IPS DF 4.7 (cell line): ENCODE data around the gene PLPP7.
"Not testable (repeated sequence)": the region's sequence is repeated elsewhere in the genome, so short reads cannot be mapped to it uniquely, and the experiment has no call there.

Experiments
- DNase-seq: peaks from one replicate; pipeline ENCODE4 v3.0.0-alpha.2; 2013; ENCODE audit warnings: low spot score; ENCODE audit errors: extremely low read depth

Gene PLPP7

GRCh38 chr9:131289301-131290035, at the start of gene PLPP7:
TSS of gene PLPP7 (plus strand) at chr9:131289723. CDS start at chr9:131289998, 275 bp downstream.
- no peak for DNase-seq

DNA sequence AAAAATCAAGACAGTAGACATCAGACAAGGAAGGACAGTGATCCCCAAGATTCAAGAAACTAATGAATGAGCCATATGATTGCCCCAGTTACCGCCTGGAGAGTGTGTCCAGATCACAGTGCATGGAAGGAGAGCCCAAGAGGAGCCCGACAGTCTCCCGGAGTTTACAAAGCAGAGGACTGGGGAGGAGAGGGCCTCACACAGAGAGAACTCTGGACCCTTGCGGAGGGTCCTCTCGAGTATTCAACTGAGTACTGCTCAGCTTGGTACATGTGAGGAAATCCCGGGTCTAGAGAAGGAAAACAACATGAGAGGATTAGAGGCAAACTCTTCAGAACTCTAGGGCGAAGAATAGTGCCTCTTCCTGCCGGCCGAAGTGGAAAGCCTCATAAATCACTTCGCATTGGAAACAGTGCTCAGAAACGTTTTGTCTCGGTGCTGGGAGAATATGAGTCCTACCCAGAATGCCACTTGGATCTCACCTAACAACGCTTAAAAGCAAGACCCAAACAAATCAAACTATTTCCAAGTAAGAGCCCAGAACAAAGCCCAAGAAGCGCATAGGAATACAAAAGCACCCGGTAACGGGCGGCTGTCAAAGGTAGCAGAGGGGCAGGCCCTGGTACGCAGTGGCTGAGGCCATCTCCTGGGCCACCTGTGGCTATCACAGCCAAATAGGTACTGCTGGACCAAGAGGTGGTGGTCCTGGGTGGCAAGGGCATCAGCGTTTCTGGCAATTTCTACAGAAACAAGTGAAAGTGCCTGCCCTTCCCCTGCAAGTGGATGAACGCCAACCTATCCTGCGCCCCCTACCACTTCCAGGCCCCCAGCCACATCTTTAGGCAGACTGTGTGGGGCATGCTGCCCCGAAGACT, 49.2 kb upstream of the PLPP7 start:
- no peak for DNase-seq

GRCh38 chr9:131244331-131244730, 45.2 kb upstream of the PLPP7 start:
- not testable (repeated sequence) for DNase-seq

- no peak for DNase-seq
Observed at GRCh38 chr9:131246618-131247017, 42.9 kb upstream of the PLPP7 start.

- no peak for DNase-seq
Observed at GRCh38 chr9:131252120-131252519, 37.4 kb upstream of the PLPP7 start.

- no peak for DNase-seq
Observed at GRCh38 chr9:131253891-131254491, 35.5 kb upstream of the PLPP7 start.

GRCh38 chr9:131254626-131255025, 34.9 kb upstream of the PLPP7 start:
- DNase-seq = no peak

DNA sequence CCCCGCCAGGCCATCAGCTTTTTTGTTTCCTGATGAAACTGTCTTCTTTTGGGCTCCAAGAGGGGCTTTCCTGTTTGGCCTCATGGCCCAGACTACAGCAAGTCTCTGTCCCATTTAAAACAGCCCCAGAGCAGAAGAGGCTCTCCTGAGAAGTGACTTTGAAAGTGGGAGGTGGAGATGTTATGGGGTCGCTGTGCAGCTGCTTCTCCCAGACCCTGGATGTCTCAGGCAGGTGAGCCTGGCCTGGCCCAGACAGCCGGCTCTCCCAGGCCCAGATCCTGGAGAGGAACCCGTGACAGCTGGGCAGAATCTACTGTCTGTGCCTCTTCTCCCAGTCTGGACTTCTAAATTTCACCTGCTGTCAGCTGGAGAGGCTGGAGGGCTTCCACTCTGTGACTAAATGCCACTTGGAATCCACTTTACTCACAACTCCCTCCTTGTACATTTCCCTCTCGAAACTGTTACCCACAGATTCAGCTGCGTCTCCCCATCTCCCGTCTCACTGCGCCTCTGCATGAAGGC, 33.8 kb upstream of the PLPP7 start:
- DNase-seq = no peak

DNA sequence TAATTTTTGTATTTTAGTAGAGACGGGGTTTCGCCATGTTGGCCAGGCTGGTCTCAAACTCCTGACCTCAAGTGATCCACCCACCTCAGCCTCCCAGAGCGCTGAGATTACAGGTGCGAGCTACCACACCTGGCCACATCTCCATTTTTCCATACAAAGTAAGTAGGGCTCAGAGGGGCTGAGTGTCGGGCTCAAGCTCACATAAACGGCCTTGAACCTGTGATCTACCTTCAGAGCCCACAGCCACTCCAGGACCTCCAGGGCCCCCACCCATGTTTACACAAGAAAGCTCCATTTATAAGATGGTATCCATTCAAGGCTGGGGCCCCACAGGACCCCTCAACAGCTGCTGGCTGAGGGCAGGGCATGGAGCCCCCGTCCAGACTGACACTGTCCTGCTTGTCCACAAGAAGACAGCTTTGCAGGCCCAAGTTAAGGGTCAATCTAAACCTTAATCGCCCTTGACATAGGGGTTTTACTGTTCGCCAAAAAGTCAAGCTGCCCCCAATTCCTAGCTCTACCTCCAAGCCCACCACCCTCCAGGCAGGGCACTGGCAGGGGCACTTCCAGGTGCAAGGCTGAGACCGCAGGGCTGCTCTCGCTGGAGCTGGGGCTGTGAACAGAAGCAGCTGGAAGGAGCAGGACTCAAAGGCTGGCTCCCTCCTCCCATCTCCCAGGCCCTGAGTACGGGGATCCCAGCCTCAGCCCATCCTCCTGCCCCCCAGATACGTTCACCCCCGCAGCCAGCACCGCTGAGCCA, 32.1 kb upstream of the PLPP7 start:
- DNase-seq = no peak

DNA sequence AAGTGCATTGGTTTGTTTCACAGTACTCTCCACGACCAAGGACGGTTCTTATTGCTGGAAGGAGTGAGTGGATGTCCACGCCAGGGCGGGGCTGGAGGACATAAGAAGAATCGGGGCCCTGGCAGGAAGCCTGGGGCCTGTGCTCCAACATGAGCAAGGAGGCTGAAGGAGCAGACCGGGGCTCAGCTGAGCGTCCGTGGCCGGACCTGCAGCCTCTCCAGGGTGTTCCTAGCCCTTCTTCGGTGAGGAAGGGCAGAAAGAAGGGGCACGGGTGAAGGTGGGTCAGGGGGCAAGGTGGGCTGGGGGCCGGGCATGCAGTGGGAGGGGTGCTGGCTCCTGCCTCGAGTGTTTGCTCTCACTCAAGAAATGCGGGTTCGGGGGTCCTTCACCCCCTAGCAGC, 31.3 kb upstream of the PLPP7 start:
- no peak for DNase-seq

- DNase-seq = no peak
Observed at GRCh38 chr9:131258698-131259431, 30.7 kb upstream of the PLPP7 start.

GRCh38 chr9:131259432-131259898, 30.1 kb upstream of the PLPP7 start:
- no peak for DNase-seq

DNA sequence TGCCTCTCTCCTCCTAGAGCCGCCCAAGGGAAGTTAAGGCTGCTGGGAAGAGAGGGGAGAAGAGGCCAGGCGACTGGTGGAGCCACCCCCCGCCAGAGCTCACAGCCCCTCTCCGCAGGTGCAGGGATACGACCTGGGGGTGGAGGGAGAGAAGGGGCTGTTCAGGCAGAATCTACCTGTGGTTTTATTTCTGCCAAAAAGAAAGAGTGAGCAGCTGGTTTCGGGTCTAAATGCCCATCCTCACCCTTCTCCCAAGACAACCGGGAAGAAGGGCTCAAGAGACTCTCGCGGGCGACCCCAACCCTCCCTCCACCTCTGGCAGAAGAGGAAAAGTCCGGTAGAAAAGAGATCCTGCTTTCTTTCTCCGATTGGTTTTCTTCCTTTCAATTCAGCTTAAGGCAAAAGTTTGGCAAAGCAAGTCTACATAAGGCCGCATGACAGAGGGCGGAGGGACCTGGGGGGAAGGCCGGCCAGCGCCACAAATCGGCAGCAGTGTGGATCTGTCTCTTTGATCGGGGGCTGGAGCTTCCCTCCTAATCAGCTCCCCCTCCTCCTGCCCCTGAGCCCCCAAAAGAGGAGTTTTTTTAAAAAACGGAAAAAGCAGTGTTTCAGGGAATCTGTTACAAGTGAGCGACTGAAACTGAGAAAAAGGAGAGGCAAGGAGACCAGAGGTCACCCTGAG, 29.5 kb upstream of the PLPP7 start:
- no peak for DNase-seq

GRCh38 chr9:131260751-131261452, 28.6 kb upstream of the PLPP7 start:
- no peak for DNase-seq

DNA sequence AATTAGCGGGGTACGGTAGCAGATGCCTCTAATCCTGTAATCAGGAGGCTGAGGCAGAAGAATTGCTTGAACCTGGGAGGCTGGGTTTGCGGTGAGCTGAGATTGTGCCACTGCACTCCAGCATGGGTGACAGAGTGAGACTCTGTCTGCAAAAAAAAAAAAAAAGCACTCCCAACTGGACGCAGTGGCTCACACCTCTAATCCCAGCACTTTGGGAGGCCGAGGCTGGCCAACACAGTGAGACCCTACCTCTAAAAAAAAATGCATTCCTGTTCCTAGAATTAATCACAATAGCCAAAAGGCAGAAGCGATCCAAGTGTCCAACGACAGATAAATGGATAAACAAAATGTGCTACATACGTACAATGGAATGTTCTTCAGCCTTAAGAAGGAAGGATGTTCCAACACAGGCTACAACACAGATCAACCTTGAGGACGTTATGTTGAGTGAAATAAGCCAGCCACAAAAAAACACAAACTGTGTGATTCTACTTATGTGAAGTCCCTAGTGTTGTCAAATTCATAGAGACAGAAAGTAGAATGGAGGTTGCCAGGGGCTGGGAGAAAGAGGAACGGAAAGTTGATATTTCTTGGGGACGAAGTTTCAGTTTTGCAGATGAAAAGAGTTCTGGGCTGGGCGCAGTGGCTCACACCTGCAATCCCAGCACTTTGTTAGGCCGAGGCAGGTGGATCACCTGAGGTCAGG, 27.0 kb upstream of the PLPP7 start:
- no peak for DNase-seq

- not testable (repeated sequence) for DNase-seq
Observed at GRCh38 chr9:131263033-131263343, 26.5 kb upstream of the PLPP7 start.

GRCh38 chr9:131263701-131264100, 25.8 kb upstream of the PLPP7 start:
- no peak for DNase-seq

GRCh38 chr9:131264231-131264630, 25.3 kb upstream of the PLPP7 start:
- no peak for DNase-seq
